HG03469 (cell line): ENCODE measurements around the gene MTMR2.
A peak's percentile ranks its signal among the peaks of the same experiment; 100 is the strongest.

Experiments
- ATAC-seq: cut with Tn5 transposase; IDR thresholded peaks from one replicate; pipeline ENCODE4 v1.9.1; 2021; ENCODE audit warnings: mild to moderate bottlenecking, moderate library complexity, moderate number of reproducible peaks; ENCODE audit not compliant: unreplicated experiment

MTMR2 gene

DNA sequence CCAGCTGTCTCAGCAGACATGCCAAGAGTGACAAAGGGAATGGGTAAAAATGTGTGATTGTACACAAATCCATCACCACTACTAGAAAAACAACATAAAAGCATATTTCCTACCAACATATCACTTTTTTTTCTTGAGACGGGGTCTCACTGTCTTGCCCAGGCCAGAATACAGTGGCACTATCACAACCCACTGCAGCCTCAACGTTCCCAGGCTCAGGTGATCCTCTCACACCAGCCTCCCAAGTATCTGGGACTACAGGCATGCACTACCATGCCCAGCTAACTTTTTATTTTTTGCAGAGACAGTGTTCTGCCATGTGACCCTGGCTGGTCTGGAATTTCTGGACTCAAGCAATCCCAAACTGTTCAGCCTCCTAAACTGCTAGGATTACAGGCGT is 5.2 kb downstream of the MTMR2 start:
- no peak for ATAC-seq

DNA sequence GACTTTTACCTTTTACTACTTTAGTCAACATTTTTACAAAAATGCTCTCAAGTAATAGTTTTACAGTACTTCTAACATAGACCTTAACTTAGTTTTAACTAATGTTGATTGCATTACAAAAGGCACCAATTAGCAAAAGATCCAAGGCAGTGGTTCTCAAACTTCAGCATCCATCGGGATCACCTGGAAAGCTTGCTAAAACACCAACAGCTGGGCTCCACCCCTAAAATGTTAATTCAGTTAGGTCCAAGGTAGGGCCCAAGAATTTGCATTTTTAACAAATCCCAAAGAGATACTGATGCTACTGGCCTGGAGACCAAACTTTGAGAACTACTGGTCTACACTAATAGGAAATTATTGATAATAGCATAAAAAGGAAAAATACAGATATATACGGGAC is 5.9 kb downstream of the MTMR2 start:
- no peak for ATAC-seq

DNA sequence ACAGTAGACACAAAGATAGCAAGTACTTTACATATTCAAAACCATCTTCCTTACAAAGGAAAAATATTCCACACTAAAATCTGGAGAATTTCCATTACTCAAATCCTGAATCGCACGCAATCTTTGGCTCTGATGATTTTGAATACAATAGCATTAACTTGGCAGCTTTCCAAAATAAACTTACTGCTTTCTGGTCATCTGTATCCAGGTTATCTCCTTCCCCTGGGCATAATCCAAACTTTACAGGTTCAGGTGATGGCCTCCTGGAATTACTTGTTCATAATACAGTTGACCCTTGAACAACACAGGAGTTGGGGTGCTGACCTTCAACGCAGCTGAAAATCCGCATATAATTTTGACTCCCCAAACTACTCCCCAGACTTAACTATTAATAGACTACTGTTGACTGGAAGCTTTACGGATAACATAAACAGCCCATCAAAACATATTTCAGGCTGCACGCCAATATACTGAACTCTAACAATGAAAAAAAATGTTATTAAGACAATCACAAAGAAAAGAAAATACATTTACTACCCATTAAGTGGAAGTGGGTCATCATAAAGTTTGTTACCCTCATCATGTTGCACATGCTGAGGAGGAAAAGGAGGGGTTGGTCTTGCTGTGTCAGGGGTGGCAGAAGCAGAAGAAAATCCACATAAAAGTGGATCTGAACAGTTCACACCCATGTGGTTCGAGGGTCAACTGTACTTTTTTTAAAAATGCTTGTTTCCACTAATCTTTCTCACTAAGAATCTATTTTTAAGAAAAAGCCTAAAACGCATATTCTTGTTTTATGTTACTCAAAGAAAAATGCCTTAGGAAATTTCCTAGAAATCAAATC is 6.5 kb downstream of the MTMR2 start:
- no peak for ATAC-seq

DNA sequence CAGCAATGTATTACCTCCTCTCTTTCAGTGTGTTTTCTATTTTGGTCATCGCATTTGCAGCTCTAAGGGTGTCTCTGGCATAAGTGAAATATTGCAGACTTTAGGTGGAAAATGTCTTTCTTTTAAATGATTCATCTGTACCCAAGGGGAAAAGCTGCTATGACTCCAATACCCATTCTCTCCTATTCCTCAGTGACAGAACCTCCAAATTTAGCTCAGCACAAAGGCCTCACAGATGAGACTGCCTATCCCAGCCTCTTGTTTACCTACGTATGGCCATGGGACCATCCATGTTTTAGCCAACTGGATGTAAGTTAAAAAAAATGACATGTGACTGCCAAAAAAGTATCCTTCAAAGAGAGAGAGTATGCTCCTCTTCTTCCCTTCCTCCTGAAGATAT is 7.9 kb downstream of the MTMR2 start:
- no peak for ATAC-seq

DNA sequence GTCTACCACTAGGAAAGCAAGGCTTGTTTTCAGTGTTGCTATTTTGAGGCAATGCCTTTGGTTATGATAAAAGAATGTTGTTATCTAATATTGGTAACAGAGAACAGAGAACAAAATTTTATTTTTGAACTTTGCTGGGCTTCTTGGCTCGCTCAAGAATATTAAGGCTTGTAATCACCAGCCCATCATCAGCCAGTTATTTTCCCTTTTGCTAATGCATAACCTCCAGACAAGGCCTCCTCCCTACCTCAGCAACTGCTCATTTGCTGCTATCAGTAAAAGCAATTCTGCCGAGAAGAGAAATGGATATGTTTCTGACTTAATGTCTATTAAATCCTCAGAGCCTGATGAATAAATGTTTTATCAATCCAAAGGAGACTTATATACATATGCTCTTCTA is 8.9 kb downstream of the MTMR2 start:
- ATAC-seq: no peak

DNA sequence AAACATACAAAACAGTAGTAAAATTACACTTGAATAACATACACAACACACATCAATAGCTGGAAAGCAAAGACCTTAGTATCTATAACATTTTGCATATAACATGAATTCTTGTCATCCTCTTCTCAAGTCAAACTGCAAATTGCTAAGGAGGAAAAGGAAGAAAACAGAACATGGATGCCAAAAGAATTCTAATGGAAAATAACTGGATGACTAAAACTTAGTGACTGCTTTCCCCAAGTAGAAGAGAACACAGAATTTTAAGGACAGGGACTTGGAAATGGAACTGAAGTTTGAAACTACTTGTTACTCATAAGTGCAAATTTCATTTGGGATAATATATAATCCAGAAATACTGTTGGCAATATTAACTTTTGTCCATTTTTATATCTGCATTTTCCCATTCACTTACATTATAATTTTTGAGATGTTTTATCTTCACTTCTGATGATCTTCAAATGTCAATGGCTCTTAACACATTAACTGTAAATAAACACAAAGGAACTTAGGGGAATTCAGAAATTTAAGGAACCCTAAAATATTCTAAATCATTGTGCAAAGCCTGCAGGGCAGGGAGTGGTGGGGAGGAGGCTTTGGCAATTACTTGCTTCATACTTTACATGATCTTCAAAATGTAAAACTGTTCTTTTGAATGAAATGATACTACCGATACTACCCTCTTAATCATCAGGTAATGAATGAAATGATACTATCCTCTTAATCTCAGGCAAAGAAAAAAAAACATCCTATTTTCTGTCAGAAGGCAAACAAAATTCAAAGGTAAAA is 9.9 kb downstream of the MTMR2 start:
- ATAC-seq: no peak

DNA sequence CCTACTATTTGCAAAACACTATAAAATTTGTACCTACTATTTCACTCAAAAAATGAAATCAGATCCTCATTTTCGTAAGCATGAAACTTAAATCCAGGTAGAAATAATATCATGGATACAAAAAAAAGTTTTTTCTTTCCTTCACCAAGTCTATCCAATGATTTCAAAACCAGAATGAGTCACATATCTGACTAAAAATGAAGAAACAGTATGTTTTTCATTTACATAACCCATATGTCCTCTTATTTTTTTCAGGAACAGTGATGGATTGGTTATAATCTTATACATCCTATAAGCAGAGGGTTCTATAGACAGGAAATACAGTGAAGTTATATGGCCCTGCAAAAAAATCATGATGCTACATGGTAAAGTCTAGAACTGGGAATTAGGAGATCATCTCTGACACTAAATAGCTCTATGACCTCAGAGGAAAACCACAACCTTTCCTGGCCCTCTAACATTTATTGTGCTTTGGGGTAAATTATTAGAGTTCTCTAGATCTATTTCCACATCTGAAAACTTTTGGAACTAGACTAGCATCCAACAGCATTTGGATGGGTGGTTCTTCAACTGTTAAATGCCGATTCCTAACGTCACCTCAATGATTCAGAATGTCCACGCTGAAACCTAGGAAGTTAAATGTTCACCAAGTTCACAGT is 10.9 kb downstream of the MTMR2 start:
- ATAC-seq: no peak

DNA sequence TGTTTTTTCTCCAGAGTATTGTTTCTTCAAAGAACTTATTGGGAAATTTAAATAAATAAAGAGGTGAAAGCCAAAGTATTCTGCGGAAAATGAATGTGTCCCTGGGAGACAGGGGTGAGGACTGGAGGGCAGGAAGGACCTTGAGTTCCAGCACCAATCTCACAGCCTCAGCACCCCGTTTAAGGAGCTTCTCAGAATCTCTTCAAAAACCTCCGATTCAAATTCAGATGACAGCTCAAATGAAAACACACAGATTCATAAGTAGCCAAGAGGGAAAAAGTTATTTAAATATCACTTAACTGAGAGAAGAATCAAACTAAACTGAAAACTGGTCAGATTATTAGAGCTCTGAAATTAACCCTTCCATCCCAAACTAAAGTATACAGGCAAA is 12.5 kb downstream of the MTMR2 start:
- ATAC-seq: no peak

DNA sequence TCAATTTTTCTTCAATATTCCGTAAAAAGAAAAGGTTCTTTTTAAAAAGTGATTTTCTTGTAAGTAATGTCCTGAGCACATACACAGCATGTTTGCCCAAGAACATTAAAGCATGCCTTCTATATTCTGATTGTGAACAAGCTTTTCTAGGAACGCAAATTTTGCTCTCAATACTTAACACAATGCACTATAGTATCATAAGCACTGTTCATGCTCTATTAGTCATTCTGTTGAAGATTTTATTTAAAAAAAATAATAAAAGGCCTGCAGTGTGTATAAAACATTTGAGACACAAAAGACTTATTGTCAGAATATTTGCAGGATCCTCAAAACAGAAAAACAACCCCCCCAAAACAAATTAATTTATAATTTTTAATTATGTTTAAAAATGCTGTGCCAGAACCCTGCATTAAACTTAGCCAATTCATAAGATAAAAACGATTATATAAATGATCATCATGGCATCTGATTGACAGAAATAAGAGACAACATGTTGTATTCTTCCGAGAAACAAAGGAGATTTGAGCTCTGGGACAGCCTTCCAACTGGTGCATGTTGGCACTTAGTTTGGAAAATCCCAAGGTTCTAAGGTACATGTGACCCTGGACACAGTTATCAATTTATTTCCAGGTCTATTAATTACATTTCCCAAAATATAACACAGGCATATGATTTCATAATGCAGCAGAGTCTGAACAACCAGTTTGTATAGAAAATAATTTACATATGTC is 13.1 kb downstream of the MTMR2 start:
- ATAC-seq: no peak

DNA sequence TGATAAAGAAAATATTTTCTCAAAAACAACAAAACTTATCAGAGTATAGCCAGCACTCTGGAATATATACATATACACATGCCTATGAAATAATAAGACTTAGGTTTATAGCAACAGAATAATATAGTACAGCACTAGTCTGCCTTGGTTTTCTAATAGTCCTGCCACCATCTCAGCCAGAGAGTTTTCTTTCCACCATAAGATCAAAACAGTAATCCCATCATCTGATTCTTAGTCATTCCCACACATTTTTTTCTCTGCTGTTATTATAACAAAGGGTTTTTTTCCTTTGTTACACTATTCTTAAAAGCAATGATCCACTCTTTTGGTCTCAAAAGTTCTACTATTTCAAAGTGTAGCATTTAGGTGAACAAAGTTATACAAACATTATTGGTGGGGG is 15.1 kb downstream of the MTMR2 start:
- ATAC-seq: no peak

DNA sequence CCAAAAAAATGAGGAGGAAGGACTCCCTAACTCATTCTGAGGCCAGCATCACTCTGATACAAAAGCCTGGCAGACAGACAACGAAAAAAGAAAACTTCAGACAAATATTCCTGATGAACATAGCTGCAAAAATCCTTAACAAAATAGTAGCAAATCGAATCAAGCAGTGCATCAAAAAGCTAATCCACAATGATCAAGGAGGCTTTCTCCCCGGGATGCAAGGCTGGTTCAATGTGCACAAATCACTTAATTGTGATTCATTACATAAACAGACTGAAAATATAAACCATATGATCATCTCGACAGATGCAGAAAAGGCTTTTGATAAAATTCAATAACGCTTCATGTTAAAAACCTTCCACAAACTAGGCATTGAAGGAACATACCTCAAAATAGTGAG is 16.4 kb downstream of the MTMR2 start:
- no peak for ATAC-seq

DNA sequence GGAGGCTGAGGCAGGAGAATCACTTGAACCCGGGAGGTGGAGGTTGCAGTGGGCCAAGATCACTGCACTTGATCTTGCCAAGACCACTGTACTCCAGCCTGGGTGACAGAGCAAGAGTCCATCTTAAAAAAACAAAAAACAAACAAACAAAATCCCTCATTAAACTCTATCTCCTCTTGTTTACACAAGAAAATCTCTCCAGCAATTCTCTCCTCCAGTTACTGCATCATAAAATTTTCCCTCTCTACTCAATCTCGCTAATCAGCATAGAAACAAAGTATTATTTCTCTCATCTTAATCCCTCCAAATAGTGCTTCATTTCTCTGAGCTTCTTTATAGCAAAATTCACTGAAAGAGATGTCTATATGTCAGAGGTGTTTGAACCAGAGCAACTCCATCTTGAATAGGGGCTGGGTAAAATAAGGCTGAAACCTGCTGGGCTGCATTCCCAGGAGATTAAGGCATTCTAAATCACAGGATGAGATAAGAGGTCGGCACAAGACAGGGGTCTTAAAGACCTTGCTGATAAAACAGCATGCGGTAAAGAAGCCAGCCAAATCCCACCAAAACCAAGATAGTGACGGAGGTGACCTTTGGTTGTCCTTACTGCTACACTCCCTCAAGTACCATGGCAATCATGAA is 19.8 kb downstream of the MTMR2 start:
- ATAC-seq: no peak

DNA sequence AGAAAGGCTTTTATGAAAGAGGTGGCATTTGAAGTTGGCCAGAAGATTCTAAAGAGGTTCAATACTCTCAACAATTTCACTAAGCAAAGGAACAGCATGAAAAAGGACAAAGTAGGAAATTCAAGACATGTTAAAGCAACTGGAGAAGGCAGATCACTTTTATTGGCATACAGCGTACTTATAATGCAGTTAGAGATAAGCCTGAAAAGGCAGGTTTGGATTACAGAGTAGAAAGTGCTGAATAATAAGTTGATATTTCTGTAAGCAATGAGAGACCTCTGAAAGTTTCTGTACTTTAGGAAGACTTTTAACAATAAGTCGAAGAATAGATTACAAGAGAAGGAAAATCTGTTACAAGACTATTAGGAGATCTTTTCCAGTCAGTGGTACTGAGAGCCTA is 25.1 kb downstream of the MTMR2 start:
- no peak for ATAC-seq

DNA sequence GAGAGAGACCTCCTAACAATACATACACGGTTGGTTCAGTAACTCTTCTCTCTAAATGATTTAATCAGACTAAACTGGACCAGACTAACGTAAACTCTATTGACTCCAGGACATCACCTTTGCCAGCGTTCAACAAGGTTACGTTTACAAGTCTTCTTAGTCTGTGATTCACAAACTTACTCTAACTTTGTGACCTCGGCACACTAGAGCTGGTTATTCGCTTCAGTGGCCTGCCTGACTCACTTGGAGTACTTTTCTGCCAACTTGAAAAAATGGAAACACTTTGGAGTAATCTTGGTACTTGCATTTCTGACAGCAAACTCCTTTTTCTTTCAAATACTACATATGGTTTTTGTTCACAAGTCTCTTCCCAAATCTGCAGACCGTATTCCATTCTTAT is 26.2 kb downstream of the MTMR2 start:
- ATAC-seq: no peak

DNA sequence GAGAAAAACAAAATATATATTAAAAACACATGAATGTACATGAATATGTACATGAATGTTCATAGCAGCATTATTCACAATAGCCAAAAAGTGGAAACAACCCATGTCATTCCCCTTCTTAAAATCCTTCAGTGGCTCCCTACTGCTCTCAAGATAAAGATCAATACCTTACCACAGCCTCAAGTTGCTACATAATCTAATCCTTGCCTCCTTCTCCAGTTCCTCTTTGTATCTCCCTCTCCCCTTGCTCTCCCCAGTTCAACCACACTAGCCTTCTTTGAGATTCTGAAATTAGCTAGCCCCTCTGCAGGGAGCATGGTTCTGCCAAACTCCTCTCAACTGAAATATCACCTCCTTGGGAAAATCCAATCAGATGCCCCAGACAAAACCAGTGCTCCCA is 28.1 kb downstream of the MTMR2 start:
- ATAC-seq: no peak

DNA sequence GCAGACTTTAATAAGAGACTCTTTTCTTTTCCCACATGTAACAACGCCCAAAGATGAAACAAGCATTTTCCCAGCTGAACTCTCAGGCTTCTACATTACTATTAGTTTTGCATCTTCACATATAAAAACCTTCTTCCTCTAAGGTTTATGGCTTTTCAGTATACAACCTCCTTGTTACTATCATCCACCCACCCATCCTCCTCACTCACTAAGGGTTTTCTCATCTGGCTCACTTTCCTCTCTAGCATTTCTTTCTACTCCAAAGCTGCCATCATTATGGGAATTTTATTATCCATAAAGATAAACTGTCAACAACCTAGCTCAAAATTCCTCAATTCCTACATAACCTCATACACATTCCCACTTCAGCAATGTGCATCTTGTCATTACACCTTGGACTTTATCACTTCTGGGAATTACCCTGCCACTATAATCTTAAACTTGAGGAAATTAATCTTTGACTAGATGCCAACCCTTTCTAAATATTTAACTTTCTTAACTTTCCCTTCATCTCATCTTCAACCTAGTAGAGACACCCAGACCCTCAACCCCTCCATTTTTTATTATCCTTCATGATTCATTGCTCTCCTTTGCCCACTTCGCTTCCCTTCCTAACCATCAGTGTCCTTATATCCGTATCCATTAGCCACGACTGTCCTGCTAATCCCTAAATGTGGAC is 30.9 kb downstream of the MTMR2 start:
- ATAC-seq: no peak

DNA sequence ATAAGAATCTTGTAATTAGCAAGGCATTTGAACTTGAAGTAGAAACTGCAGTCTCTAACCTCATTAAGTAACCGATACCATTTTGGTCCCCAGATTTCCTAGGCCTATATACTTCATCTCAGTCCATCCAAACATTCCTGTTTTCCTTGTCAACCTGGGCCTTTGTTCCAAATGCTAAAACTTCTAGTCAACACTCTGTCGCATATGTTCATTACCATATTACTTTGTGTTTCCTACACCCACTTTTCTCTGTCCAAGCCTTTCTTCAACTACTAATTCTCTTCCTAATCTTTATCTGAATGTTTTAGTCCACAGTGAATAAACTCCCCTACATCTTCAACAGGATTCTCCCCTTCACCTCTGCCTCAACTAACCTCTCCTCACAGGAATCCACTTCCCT is 31.4 kb downstream of the MTMR2 start:
- ATAC-seq: no peak

DNA sequence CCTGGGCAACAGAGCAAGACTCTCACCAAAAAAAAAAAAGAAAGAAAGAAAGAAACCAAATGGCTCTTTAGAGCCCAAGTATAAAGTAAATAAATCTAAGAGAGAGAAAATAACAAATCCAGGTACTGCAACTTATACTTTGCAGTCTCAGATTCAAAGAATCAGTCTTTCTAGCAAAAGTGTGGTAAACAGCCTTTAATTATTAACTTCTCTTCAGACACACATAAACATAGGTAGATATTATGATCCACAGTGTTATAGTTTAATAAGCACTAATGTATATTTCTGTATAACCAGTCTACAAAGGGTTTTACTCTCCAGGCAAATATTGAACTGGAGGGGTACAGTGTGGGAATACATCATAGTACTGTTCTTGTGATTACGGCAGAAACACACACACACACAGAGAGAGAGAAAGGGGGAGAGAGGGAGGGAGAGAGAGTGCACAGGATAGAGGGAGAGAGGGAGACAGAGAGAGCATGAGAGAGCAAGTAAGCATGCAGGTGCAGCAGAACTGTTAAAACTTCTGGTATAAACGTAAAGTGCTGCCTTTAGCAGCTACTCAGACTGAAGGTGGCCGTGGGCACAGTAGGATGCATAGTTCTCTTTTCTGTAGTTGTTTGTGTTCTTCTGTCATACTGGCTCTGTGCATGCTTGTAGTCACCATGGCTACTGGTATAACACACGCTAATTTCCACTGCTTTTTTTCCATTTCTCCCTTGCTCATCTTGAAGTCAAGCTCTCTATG is 32.3 kb downstream of the MTMR2 start:
- peak; percentile 49 for ATAC-seq

DNA sequence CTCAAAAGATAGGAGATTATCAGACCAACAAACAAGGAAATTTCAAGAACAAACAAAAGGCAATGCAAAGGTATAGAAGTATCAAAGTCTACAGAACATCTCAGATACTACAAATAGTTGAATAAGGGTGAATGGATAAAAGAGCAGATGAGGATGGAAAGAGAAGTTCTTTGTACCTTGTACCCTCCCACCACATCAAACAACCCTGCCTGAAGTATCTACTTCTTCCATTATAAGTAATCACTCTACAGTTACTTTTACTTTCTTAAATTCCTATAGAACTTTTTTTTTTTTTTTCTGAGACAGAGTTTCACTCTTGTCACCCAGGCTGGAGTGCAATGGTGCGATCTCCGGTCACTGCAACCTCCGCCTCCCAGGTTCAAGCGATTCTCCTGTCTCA is 35.1 kb downstream of the MTMR2 start:
- ATAC-seq: no peak
